LNCAP (cell line): ENCODE measurements around the gene PSMD6.

ENCODE experiments used
- TF ChIP-seq, protein P1 (sequence below): fragments of 450-650 bp; IDR thresholded peaks from 2 replicates; pipeline ENCODE4 v1.5.1; 2017; ENCODE audit warnings: mild to moderate bottlenecking

PSMD6 gene

DNA sequence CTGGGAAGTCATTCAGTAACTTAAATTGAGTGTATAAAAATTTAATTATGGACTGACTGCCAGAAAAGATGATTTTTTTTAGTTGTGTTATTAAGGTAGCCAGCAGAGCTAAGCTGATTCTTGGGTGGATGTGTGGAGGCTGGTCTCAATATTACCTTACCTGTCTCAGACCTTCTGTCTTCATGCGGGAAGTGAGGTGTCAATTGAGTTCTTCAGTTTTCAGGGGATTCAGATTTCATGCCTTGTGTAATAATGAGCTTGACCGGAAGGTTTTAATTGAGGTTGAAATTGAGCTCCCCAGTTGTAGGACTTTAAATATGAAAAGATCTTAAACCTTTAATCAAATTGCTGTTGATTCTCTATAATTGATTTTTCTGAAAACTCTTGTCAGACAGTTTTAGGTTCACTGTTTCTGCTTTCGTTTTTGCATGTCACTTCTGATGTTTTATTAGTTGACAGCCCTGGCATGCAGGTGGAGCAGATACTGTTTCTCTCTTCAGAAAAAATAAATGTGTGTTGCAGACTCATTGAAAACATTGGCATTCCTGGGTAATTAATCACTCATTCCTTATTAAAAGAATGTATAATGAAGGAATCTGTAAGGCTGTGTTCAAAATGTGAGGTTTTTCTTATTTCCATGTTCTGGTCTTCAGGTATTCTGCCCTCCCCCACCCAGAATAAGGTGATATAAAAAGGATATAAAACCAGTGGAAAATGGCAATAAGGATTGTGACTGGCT, 54.5 kb downstream of the PSMD6 start:
- TF ChIP-seq, protein P1, sequence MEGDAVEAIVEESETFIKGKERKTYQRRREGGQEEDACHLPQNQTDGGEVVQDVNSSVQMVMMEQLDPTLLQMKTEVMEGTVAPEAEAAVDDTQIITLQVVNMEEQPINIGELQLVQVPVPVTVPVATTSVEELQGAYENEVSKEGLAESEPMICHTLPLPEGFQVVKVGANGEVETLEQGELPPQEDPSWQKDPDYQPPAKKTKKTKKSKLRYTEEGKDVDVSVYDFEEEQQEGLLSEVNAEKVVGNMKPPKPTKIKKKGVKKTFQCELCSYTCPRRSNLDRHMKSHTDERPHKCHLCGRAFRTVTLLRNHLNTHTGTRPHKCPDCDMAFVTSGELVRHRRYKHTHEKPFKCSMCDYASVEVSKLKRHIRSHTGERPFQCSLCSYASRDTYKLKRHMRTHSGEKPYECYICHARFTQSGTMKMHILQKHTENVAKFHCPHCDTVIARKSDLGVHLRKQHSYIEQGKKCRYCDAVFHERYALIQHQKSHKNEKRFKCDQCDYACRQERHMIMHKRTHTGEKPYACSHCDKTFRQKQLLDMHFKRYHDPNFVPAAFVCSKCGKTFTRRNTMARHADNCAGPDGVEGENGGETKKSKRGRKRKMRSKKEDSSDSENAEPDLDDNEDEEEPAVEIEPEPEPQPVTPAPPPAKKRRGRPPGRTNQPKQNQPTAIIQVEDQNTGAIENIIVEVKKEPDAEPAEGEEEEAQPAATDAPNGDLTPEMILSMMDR, result no peak

- TF ChIP-seq, protein P1, result no peak
Measured at GRCh38 chr3:63967675-63968611, 55.4 kb downstream of the PSMD6 start.

DNA sequence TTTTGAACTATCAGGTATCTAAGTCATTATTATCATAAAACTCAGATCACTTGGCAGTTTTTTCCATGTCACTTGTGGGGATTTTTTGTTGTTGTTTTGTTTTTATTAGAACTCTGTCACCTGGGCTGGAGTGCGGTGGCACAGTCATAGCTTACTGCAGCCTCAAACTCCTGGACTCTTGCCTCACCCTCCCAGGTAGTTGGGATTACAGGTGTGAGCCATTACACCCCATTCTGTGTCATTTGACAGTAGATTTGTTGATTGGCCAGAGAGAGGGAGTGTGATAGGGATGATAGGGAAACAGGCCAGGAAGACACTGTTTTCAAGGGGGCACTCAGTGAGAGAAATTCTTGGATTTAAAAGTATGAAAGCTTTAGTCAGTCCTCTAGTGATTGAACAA, 56.4 kb downstream of the PSMD6 start:
- TF ChIP-seq, protein P1, result no peak

DNA sequence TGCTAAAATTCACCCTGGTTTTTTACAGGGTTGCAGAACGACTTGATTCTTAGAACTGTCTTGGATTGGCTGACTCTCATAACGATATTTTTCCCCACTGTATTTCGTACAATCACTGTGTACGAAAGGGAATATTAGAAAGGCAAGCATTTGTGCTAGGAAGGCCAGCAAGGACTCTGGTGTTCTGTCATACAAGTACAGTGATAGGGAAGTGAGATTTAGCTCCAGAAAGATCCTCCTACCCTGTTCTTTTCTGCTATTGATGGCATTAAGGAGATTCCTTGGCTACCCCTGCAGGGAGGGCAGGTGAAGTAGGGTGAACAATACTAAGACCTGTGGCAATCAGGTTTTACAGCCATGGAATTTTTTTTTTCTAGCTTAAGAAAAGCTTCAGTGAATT, 57.3 kb downstream of the PSMD6 start:
- TF ChIP-seq, protein P1, result no peak

DNA sequence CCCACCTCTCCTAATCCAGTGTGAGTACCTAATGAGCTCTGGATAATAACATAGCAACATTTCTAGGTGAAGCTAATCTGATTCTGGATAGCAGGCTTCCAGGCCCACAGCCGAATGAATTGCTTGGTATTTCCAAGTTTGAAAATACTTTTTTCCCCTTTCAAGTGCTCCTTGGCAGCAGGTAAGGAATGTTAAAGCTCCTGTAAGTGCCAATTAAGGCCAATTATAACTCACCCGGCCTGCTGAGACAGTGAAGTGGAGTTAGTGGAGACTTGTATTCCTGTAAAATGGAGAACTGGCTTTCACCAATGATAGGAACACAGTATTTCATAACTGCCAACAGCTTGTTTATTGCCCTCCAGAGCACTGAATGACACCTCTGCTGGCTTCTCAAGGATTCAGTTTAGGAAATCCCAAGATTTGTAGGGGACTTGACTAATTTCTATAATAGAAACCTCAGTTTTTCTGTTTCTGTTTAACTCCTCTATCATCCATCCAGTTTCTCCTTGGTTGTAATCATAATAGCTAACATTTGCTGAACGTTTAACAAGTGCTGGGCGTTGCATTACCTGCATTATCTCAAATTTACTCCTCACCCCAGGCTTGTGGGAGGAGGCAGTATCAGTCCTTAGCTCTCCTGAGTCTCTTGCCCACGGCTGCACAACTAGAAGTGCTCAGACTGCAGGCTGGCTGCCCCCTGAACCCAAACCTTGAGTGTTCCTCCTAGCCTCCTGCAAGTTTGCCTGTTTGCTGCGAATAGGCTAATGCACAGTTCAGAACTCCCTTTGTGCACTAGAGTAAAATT, 58.4 kb downstream of the PSMD6 start:
- TF ChIP-seq, protein P1, result no peak

- TF ChIP-seq, protein P1, result no peak
Measured at GRCh38 chr3:63963496-63963895, 59.8 kb downstream of the PSMD6 start.

DNA sequence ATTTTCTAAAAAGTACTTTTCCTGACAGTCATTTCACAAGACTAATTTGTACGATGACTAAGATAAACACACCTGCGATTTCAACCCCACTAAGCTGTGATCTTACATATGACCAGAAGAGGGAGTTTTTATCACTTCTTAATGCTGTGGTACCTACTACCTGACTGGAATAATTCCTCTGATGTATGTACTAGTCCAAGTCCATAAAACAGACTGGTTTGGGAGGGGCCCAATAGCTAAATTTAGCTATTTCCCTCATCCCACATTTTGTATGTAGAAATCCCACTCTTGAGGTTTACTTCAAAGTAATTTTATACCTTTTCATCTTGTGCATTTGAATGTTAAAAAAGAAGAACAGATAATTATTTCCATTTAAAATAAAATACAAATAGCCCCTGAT, 61.4 kb downstream of the PSMD6 start:
- TF ChIP-seq, protein P1, result peak; percentile 63
